CD14-positive monocyte (primary cell): ENCODE measurements around the gene ZNF326. TPM values are rescaled to one million over a fixed set of nuclear protein-coding genes. Genes with fewer than 3 reads are reported as not detected.

ENCODE experiments used
- DNase-seq, 3 donors: peaks; one replicate each; pipeline ENCODE4 v3.0.0-alpha.2; 2011 to 2022
- H2AFZ ChIP-seq: 2 replicates; pipeline ENCODE4 v1.6.0; 2012; ENCODE audit warnings: mild to moderate bottlenecking, low read depth, low read length, inconsistent platforms; ENCODE audit not compliant: insufficient read depth, poor library complexity, severe bottlenecking
- H3K27ac ChIP-seq, 2 donors: 1 replicate in 1 of 2; 2 replicates in 1 of 2; pipeline ENCODE4 v1.5.1; 2012 to 2013; ENCODE audit warnings: low read length in 2 of 2, control low read depth in 1 of 2, inconsistent platforms in 1 of 2, low read depth in 1 of 2, mild to moderate bottlenecking in 1 of 2
- H3K27me3 ChIP-seq, 2 donors: one replicate each; pipeline versions ENCODE4 v1.6.0 to v1.6.1; 2011 to 2013; ENCODE audit warnings: low read length in 2 of 2; ENCODE audit not compliant: control insufficient read depth in 2 of 2, insufficient read depth in 2 of 2
- H3K36me3 ChIP-seq, 2 donors: replicated peaks in 1 of 2; 1 replicate in 1 of 2; 2 replicates in 1 of 2; pipeline versions ENCODE4 v1.5.1 to v1.6.1; 2012 to 2013; ENCODE audit warnings: low read length in 2 of 2, control low read depth in 1 of 2, inconsistent platforms in 1 of 2, mild to moderate bottlenecking in 1 of 2; ENCODE audit not compliant: insufficient read depth in 2 of 2, control insufficient read depth in 1 of 2
- H3K4me1 ChIP-seq, 2 donors: 1 replicate in 1 of 2; 2 replicates in 1 of 2; pipeline versions ENCODE4 v1.5.1 to v1.6.1; 2012 to 2013; ENCODE audit warnings: low read length in 2 of 2, control low read depth in 1 of 2, inconsistent platforms in 1 of 2, mild to moderate bottlenecking in 1 of 2, moderate library complexity in 1 of 2; ENCODE audit not compliant: insufficient read depth in 2 of 2, control insufficient read depth in 1 of 2
- H3K4me2 ChIP-seq: replicated peaks from 2 replicates; pipeline ENCODE3; 2012; ENCODE audit warnings: low read length, moderate library complexity, mild to moderate bottlenecking; ENCODE audit not compliant: poor library complexity, severe bottlenecking; ENCODE audit errors: extremely low read depth
- H3K4me3 ChIP-seq, 3 experiments: fragments of 200-600 bp in 1 of 3; sonication (generic) in 1 of 3; replicated peaks in 1 of 3; 1 replicate in 2 of 3; 2 replicates in 1 of 3; pipeline ENCODE4 v1.5.1; 2011 to 2013; ENCODE audit warnings: low read length in 3 of 3, mild to moderate bottlenecking in 3 of 3, control low read depth in 2 of 3, low read depth in 2 of 3, inconsistent platforms in 1 of 3, moderate library complexity in 1 of 3
- H3K79me2 ChIP-seq: 2 replicates; pipeline ENCODE4 v1.6.0; 2012; ENCODE audit warnings: mild to moderate bottlenecking, control low read depth, inconsistent platforms, low read length, moderate library complexity; ENCODE audit not compliant: insufficient read depth
- H3K9ac ChIP-seq: 2 replicates; pipeline ENCODE4 v1.6.0; 2017; ENCODE audit warnings: low read length, mild to moderate bottlenecking; ENCODE audit not compliant: insufficient read depth, poor library complexity, severe bottlenecking
- H3K9me3 ChIP-seq, 2 donors: replicated peaks in 1 of 2; 1 replicate in 1 of 2; 2 replicates in 1 of 2; pipeline versions ENCODE4 v1.5.1 to v1.6.1; 2012 to 2013; ENCODE audit warnings: low read length in 2 of 2, control low read depth in 1 of 2; ENCODE audit not compliant: control insufficient read depth in 1 of 2, insufficient read depth in 1 of 2
- H4K20me1 ChIP-seq: 2 replicates; pipeline ENCODE4 v1.6.0; 2012; ENCODE audit warnings: mild to moderate bottlenecking, low read length, control low read depth, moderate library complexity; ENCODE audit not compliant: insufficient read depth
- H3K27ac Mint-ChIP-seq, 7 donors: one replicate each; pipeline ENCODE4 v1.8.0; 2020; ENCODE audit warnings: mild to moderate bottlenecking in 7 of 7, mixed read lengths in 7 of 7, moderate library complexity in 6 of 7, inconsistent platforms in 2 of 7
- H3K27me3 Mint-ChIP-seq, 3 donors: one replicate each; pipeline ENCODE4 v1.8.0; 2021 to 2022; ENCODE audit warnings: low read depth in 3 of 3, mild to moderate bottlenecking in 3 of 3, mixed read lengths in 3 of 3, moderate library complexity in 3 of 3, inconsistent platforms in 1 of 3
- H3K36me3 Mint-ChIP-seq, 2 donors: one replicate each; pipeline ENCODE4 v1.8.0; 2020; ENCODE audit warnings: mixed read lengths in 2 of 2, inconsistent platforms in 1 of 2, mild to moderate bottlenecking in 1 of 2
- H3K4me1 Mint-ChIP-seq: one replicate; pipeline ENCODE4 v1.8.0; 2020; ENCODE audit warnings: mild to moderate bottlenecking, mixed read lengths
- H3K4me3 Mint-ChIP-seq, 2 donors: one replicate each; pipeline ENCODE4 v1.8.0; 2020; ENCODE audit warnings: mild to moderate bottlenecking in 2 of 2, mixed read lengths in 2 of 2, moderate library complexity in 1 of 2
- H3K9me3 Mint-ChIP-seq, 7 donors: one replicate each; pipeline ENCODE4 v1.8.0; 2020 to 2022; ENCODE audit warnings: mixed read lengths in 7 of 7, mild to moderate bottlenecking in 6 of 7, moderate library complexity in 6 of 7, inconsistent platforms in 2 of 7
- WGBS: methylation state at CpG from one replicate; pipeline ENCODE4 v1.1.5; 2013; ENCODE audit warnings: missing lambda C conversion rate; ENCODE audit not compliant: insufficient coverage; 5-methylcytosine and 5-hydroxymethylcytosine counted together
- intact Hi-C, 2 donors: fragments of 100-400 bp; cut with micrococcal nuclease; formaldehyde crosslinking; loops; one replicate each; pipeline versions ENCODE4 v1.15.0 to v1.15.1; 2023
- polyA plus RNA-seq, 3 donors: library from polyadenylated mRNA; depleted of rRNA in 1 of 3; unstranded in 2 of 3; stranded (reverse) in 1 of 3; fragments of 300-500 nt in 2 of 3; fragments of >200 nt in 1 of 3; fragmentation: Illumina TruSeq in 2 of 3; gene quantifications; 1 replicate in 2 of 3; 2 replicates in 1 of 3; pipeline ENCODE4 v1.2.3, GENCODE V29; 2012 to 2021
- TF ChIP-seq, protein P1 (sequence below): fragments of 200-600 bp; IDR thresholded peaks from one replicate; pipeline ENCODE4 v1.8.0; 2022; ENCODE audit warnings: antibody characterized with exemption, mild to moderate bottlenecking

ZNF326 gene
- polyA plus RNA-seq, 3 donors: 3.8 to 5.0 (median 4.5) TPM

DNA sequence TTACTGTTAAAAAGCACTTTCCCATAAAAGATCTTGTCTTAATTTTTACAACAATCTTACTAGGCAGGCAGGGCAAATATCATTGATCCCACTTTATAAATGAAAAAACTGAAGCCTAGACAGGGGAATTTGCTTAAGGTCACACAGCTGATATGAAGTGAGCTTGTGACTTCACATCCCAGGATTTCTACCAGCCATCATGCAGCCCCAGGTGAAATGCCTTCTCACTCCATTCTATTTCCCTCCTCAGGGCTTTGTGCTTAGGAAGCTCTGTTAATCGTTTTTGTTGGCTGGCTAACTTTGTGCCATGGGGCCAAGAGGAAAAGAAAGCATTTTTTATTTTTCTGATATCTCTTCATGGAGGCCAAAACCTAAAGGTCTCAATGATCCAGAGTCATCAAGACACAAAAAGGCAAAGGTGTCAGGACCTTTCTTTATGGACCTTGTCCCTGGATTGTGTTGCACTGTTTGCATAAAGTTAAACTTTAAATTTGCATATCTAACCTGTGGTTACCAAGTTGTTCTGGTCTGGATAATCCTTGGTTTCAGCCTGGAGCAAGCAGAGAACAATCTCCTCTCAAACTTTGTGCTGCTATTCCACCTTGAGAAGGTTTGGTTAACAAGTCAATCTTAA, 44.8 kb upstream of the ZNF326 start:
- Histone ChIP-seq H3K36me3 (no peaks in the 10 kb centered on the region), H3K4me2 (no peak overlapping the region), H2AFZ (no peak overlapping the region), H3K9me3 (no peaks in the 10 kb centered on the region), H3K4me1 (peaks cover 4 to 16% of the 10 kb centered on the region in 2 donors), H3K4me3 (no peak overlapping the region), H4K20me1 (no peaks in the 10 kb centered on the region), H3K9ac (no peak overlapping the region), H3K27ac (no peak overlapping the region), H3K27me3 (no peaks in the 10 kb centered on the region), H3K79me2 (no peaks in the 10 kb centered on the region)
- intact Hi-C loops: no loop called here
- DNase-seq: no peak
- Mint-ChIP-seq H3K4me3 (no peak overlapping the region), H3K27me3 (peaks cover 0 to 4% (median 1%) of the 10 kb centered on the region in 3 donors), H3K9me3 (peaks cover 0 to 3% (median 0%) of the 10 kb centered on the region in 7 donors), H3K27ac (no peak overlapping the region), H3K36me3 (peaks cover 0 to 4% of the 10 kb centered on the region in 2 donors), H3K4me1 (peaks cover 16% of the 10 kb centered on the region)
- WGBS: no CpG with 5 or more reads among the region's 1 CpG
- TF ChIP-seq, protein P1, sequence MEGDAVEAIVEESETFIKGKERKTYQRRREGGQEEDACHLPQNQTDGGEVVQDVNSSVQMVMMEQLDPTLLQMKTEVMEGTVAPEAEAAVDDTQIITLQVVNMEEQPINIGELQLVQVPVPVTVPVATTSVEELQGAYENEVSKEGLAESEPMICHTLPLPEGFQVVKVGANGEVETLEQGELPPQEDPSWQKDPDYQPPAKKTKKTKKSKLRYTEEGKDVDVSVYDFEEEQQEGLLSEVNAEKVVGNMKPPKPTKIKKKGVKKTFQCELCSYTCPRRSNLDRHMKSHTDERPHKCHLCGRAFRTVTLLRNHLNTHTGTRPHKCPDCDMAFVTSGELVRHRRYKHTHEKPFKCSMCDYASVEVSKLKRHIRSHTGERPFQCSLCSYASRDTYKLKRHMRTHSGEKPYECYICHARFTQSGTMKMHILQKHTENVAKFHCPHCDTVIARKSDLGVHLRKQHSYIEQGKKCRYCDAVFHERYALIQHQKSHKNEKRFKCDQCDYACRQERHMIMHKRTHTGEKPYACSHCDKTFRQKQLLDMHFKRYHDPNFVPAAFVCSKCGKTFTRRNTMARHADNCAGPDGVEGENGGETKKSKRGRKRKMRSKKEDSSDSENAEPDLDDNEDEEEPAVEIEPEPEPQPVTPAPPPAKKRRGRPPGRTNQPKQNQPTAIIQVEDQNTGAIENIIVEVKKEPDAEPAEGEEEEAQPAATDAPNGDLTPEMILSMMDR: no peak

DNA sequence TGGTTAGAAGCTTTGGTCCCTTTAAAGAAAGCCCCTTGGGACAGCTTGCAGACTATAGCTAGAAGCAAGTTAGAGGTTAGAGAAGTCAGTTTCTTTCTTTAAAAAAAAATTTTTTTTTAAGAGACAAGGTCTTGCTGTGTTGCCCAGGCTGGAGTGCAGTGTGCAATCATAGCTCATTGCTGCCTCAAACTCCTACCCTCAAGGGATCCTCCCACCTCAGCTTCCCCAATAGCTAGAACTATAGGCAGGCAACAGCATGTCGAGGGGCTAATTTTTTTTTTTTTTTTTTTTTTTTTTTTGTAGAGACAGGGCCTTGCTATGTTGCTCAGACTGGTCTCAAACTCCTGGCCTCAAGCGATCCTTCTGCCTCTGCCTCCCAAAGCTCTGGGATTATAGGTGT, 44.2 kb upstream of the ZNF326 start:
- no peaks in the 10 kb centered on the region for H3K79me2 ChIP-seq
- intact Hi-C loops: no loop called here
- peaks cover 4 to 16% of the 10 kb centered on the region in 2 donors for H3K4me1 ChIP-seq
- H3K36me3 ChIP-seq: no peaks in the 10 kb centered on the region
- H3K9me3 Mint-ChIP-seq: peaks cover 0 to 3% (median 0%) of the 10 kb centered on the region in 7 donors
- no peak overlapping the region for H3K4me3 ChIP-seq
- TF ChIP-seq, protein P1: no peak
- no peaks in the 10 kb centered on the region for H3K9me3 ChIP-seq
- no peak overlapping the region for H3K27ac ChIP-seq
- H4K20me1 ChIP-seq: no peaks in the 10 kb centered on the region
- no CpG with 5 or more reads among the region's 2 CpGs for WGBS
- peaks cover 0 to 4% (median 0%) of the 10 kb centered on the region in 3 donors for H3K27me3 Mint-ChIP-seq
- H3K4me3 Mint-ChIP-seq: no peak overlapping the region
- no peak for DNase-seq
- H2AFZ ChIP-seq: no peak overlapping the region
- no peak overlapping the region for H3K4me2 ChIP-seq
- H3K27ac Mint-ChIP-seq: no peak overlapping the region
- H3K27me3 ChIP-seq: no peaks in the 10 kb centered on the region
- H3K36me3 Mint-ChIP-seq: no peaks in the 10 kb centered on the region
- H3K4me1 Mint-ChIP-seq: peaks cover 16% of the 10 kb centered on the region
- H3K9ac ChIP-seq: no peak overlapping the region
